GM06990 (cell line): Measurements from ENCODE around the gene EGR4.

Source experiments
- DNase-seq: peaks from one replicate; pipeline ENCODE4 v3.0.0-alpha.2; 2011; ENCODE audit not compliant: insufficient read length; ENCODE audit errors: extremely low read depth
- H3K27me3 ChIP-seq: replicated peaks from 2 replicates; pipeline ENCODE4 v1.6.0; 2011; ENCODE audit warnings: low read length; ENCODE audit not compliant: control insufficient read depth, insufficient read depth
- H3K36me3 ChIP-seq: 2 replicates; pipeline ENCODE4 v1.5.1; 2011; ENCODE audit warnings: low read length; ENCODE audit not compliant: control insufficient read depth, insufficient read depth
- H3K4me3 ChIP-seq: replicated peaks from 2 replicates; pipeline ENCODE4 v1.5.1; 2011; ENCODE audit warnings: low read depth, mild to moderate bottlenecking, control low read depth, low read length
- TF ChIP-seq, protein P1 (sequence below): IDR thresholded peaks from 2 replicates; pipeline ENCODE4 v1.5.1; 2011; ENCODE audit warnings: low read length, control low read depth, mild to moderate bottlenecking, inconsistent platforms; ENCODE audit not compliant: insufficient read depth, poor library complexity, severe bottlenecking

EGR4 gene

DNA sequence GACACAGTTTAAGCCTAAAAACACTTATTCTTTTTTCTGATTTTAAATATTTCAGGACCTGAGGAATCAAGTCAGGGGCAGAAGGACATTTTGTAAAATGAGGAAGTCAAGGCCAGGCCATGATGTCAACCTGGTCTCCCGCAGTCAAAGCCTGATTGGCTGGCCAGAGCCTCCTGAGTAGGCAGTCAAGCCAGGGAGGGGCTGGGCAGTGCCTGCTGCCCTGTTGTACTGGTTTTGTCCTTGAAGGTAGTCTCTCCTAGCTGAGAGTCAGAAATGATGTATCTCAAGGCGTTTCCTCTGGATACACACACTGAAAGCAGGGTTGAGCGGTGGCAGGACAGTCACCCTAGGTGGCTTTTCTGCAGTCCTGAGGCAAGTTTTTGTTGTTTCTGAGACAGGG is 39.4 kb downstream of the EGR4 start:
- Histone ChIP-seq H3K4me3 (no peak overlapping the region), H3K36me3 (peaks cover 43% of the 10 kb centered on the region), H3K27me3 (no peaks in the 10 kb centered on the region)
- TF ChIP-seq, protein P1, sequence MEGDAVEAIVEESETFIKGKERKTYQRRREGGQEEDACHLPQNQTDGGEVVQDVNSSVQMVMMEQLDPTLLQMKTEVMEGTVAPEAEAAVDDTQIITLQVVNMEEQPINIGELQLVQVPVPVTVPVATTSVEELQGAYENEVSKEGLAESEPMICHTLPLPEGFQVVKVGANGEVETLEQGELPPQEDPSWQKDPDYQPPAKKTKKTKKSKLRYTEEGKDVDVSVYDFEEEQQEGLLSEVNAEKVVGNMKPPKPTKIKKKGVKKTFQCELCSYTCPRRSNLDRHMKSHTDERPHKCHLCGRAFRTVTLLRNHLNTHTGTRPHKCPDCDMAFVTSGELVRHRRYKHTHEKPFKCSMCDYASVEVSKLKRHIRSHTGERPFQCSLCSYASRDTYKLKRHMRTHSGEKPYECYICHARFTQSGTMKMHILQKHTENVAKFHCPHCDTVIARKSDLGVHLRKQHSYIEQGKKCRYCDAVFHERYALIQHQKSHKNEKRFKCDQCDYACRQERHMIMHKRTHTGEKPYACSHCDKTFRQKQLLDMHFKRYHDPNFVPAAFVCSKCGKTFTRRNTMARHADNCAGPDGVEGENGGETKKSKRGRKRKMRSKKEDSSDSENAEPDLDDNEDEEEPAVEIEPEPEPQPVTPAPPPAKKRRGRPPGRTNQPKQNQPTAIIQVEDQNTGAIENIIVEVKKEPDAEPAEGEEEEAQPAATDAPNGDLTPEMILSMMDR: no peak
- no peak for DNase-seq

DNA sequence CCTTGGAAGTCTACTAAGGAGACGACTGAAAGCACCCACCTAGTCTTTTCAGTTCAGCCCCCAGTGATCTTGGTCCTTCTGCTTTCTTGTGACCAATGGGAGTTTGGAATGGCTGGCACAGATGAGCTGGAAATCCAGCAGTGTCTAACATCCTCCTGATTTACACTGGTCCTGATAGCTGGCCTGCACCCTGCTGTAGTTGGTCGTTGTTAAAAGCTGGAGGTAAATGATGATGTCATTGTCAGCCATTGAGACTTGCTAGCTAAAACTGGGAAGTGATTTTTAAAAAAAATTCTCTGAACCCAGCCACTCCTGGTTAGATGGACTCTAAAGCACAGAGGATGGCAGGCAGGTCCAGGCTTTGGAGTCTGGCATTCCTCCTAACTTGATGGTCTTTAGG is 39.9 kb downstream of the EGR4 start:
- TF ChIP-seq, protein P1: no peak
- no peak for DNase-seq
- Histone ChIP-seq H3K36me3 (peaks cover 42% of the 10 kb centered on the region), H3K27me3 (no peaks in the 10 kb centered on the region), H3K4me3 (no peak overlapping the region)

DNA sequence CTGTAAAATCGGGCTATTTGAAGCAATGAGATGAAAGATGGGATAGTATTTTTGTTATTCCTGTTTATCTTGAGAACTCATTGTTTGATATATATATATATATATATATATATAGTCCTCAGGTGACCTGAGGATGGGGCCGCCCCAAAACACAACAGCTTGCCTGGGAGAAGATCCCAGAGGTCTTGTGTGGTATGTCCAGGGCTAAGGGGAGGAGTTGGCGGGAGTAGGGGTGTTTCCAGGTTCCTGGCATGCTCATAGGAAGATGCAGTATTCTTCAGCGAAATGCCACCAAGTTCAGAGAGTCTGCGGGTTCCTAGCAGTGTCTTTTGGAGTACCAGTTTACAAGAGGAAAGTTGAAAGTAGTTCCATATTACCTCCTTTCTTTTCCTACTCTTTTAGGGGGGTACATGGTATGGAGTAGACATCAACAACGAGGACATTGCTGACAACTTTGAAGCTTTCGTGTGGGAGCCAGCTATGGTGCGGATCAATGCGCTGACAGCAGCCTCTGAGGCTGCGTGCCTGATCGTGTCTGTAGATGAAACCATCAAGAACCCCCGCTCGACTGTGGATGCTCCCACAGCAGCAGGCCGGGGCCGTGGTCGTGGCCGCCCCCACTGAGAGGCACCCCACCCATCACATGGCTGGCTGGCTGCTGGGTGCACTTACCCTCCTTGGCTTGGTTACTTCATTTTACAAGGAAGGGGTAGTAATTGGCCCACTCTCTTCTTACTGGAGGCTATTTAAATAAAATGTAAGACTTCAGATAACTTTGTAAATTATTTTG is 40.9 kb downstream of the EGR4 start:
- Histone ChIP-seq H3K36me3 (peaks cover 48% of the 10 kb centered on the region), H3K4me3 (no peak overlapping the region), H3K27me3 (no peaks in the 10 kb centered on the region)
- TF ChIP-seq, protein P1: no peak
- DNase-seq: no peak

DNA sequence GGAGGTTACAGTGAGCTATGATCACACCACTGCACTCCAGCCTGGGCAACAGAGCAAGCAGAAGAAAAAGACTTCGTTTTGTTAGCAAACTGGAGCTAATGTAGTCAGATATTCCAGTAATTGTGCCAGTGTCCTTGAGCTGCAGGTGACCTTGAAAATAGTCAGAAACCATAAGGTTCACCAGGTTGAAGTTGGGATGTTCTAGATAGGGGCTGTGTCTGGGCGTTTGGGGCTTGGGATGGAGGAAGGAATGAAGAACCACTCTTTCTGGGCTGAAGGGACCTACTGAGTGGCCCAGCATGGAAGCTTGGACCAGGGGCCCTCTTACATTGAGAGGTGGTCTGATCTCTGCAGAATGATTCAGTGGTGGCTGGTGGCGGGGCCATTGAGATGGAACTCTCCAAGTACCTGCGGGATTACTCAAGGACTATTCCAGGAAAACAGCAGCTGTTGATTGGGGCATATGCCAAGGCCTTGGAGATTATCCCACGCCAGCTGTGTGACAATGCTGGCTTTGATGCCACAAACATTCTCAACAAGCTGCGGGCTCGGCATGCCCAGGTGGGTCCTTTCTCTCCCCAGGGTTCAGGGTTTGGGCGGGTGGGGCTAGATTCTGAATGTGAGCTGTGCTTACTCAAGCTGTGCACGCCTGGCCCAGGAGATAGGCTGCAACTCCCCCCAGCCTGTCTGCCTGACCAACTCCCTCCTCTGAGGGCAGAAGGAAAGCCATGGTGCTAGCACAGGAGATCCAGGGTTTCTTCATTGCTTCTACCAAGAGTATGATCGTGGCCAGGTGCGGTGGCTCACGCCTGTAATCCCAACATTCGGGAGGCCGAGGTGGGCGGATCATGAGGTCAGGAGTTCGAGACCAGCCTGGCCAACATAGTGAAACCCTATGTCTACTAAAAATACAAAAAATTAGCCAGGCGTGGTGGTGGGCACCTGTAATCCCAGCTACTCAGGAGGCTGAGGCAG is 42.2 kb downstream of the EGR4 start:
- no peaks in the 10 kb centered on the region for H3K27me3 ChIP-seq
- no peak for DNase-seq
- TF ChIP-seq, protein P1: no peak
- peaks cover 54% of the 10 kb centered on the region for H3K36me3 ChIP-seq
- no peak overlapping the region for H3K4me3 ChIP-seq

DNA sequence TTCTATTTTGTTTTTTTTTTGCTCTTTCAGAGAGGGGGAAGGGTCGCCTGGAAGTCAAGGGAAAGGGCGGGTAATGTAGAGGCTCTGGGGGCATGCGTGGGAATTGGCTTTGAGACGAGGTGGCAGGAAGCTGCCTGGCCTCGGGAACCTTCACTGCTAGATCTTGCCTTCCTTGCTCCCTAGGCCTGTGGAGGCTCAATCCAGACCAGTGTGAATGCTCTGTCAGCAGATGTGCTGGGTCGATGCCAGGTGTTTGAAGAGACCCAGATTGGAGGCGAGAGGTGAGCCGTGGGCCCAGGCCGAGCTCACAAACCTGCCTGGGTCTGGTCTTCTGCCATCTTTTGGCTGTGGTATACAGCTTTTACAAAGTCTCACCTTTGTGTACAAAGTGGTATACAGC is 43.7 kb downstream of the EGR4 start:
- TF ChIP-seq, protein P1: no peak

More for the DNA sequence above, 43.7 kb downstream of the EGR4 start:
- H3K4me3 ChIP-seq: no peak overlapping the region
- DNase-seq: no peak
- no peaks in the 10 kb centered on the region for H3K27me3 ChIP-seq
- peaks cover 55% of the 10 kb centered on the region for H3K36me3 ChIP-seq
